ENCODE measurements around the gene MXD4.

MXD4 gene

GRCh38 chr4:2251073-2251794 is 10.7 kb downstream of the MXD4 start:
- Histone ChIP-seq H3K36me3 (ENCODE audit: insufficient read depth) (no peaks in the 10 kb centered on the region), H2AFZ (ENCODE audit: low read depth) (no peak overlapping the region), H3K9ac (no peak overlapping the region), H3K4me3 (IDR thresholded peaks at IDR 0.05; ENCODE audit: insufficient read depth, low read depth, low read length) (no peak overlapping the region), H3K4me1 (ENCODE audit: low read depth, poor library complexity, severe bottlenecking) (no peaks in the 10 kb centered on the region), H3K79me2 (ENCODE audit: insufficient read depth, low read depth) (no peaks in the 10 kb centered on the region), H3K4me2 (no peak overlapping the region), H3K27me3 (ENCODE audit: insufficient read depth, low read depth) (no peaks in the 10 kb centered on the region), H3K27ac (no peak overlapping the region), H4K20me1 (ENCODE audit: insufficient read depth) (no peaks in the 10 kb centered on the region)
- no peak for TF ChIP-seq CTCF (conservative IDR thresholded peaks at IDR 0.05; ENCODE audit: low read depth, low read length)

GRCh38 chr4:2250357-2251072 is 11.4 kb downstream of the MXD4 start:
- Histone ChIP-seq H3K36me3 (ENCODE audit: insufficient read depth) (no peaks in the 10 kb centered on the region), H3K4me1 (ENCODE audit: low read depth, poor library complexity, severe bottlenecking) (no peaks in the 10 kb centered on the region), H3K9ac (no peak overlapping the region), H3K4me2 (no peak overlapping the region), H3K79me2 (ENCODE audit: insufficient read depth, low read depth) (no peaks in the 10 kb centered on the region), H2AFZ (ENCODE audit: low read depth) (no peak overlapping the region), H3K27ac (no peak overlapping the region), H4K20me1 (ENCODE audit: insufficient read depth) (no peaks in the 10 kb centered on the region), H3K27me3 (ENCODE audit: insufficient read depth, low read depth) (no peaks in the 10 kb centered on the region), H3K4me3 (IDR thresholded peaks at IDR 0.05; ENCODE audit: insufficient read depth, low read depth, low read length) (no peak overlapping the region)
- TF ChIP-seq CTCF (conservative IDR thresholded peaks at IDR 0.05; ENCODE audit: low read depth, low read length) = no peak

GRCh38 chr4:2249526-2250356 is 12.2 kb downstream of the MXD4 start:
- no peak overlapping the region for H2AFZ ChIP-seq (ENCODE audit: low read depth)
- H4K20me1 ChIP-seq (ENCODE audit: insufficient read depth) = no peaks in the 10 kb centered on the region
- no peak overlapping the region for H3K4me3 ChIP-seq (IDR thresholded peaks at IDR 0.05; ENCODE audit: insufficient read depth, low read depth, low read length)
- no peak for TF ChIP-seq CTCF (conservative IDR thresholded peaks at IDR 0.05; ENCODE audit: low read depth, low read length)
- no peaks in the 10 kb centered on the region for H3K36me3 ChIP-seq (ENCODE audit: insufficient read depth)
- H3K4me1 ChIP-seq (ENCODE audit: low read depth, poor library complexity, severe bottlenecking) = no peaks in the 10 kb centered on the region
- no peak overlapping the region for H3K4me2 ChIP-seq
- no peaks in the 10 kb centered on the region for H3K79me2 ChIP-seq (ENCODE audit: insufficient read depth, low read depth)
- H3K27me3 ChIP-seq (ENCODE audit: insufficient read depth, low read depth) = no peaks in the 10 kb centered on the region
- no peak overlapping the region for H3K9ac ChIP-seq
- no peak overlapping the region for H3K27ac ChIP-seq

GRCh38 chr4:2248821-2249261 is 13.1 kb downstream of the MXD4 start:
- H3K79me2 ChIP-seq (ENCODE audit: insufficient read depth, low read depth) = no peaks in the 10 kb centered on the region
- no peak overlapping the region for H3K9ac ChIP-seq
- no peak overlapping the region for H3K27ac ChIP-seq
- H4K20me1 ChIP-seq (ENCODE audit: insufficient read depth) = no peaks in the 10 kb centered on the region
- H3K36me3 ChIP-seq (ENCODE audit: insufficient read depth) = no peaks in the 10 kb centered on the region
- H3K4me1 ChIP-seq (ENCODE audit: low read depth, poor library complexity, severe bottlenecking) = peaks cover 8% of the 10 kb centered on the region
- H2AFZ ChIP-seq (ENCODE audit: low read depth) = no peak overlapping the region
- no peak overlapping the region for H3K4me3 ChIP-seq (IDR thresholded peaks at IDR 0.05; ENCODE audit: insufficient read depth, low read depth, low read length)
- no peak for TF ChIP-seq CTCF (conservative IDR thresholded peaks at IDR 0.05; ENCODE audit: low read depth, low read length)
- H3K27me3 ChIP-seq (ENCODE audit: insufficient read depth, low read depth) = no peaks in the 10 kb centered on the region
- no peak overlapping the region for H3K4me2 ChIP-seq

All from KMS-11 (cell line).